Stimulated activated CD8-positive, alpha-beta memory T cell treated with anti-CD3 and anti-CD28 coated beads, Interleukin-15, amount 100 ng/mL, for 48 hours (primary cell): Measurements from ENCODE around the gene OIT3.

Experiments used
- DNase-seq, 2 donors: peaks; one replicate each; pipeline ENCODE4 v3.0.0-alpha.2; 2020; ENCODE audit warnings: low read depth in 2 of 2

OIT3 gene

GRCh38 chr10:72893136-72893798 lies at the start of gene OIT3:
Gene OIT3, plus strand, starts transcription at chr10:72893739. Its CDS starts 60 bp downstream, at chr10:72893799.
- DNase-seq, result no peak

- no peak for DNase-seq
Measured at GRCh38 chr10:72846238-72846637, 47.3 kb upstream of the OIT3 start.

GRCh38 chr10:72847681-72848080 lies 45.9 kb upstream of the OIT3 start:
- DNase-seq, result no peak

GRCh38 chr10:72850861-72851260 lies 42.7 kb upstream of the OIT3 start:
- DNase-seq, result no peak

- no peak for DNase-seq
Measured at GRCh38 chr10:72851509-72851908, 42.0 kb upstream of the OIT3 start.

GRCh38 chr10:72852508-72852907 lies 41.0 kb upstream of the OIT3 start:
- DNase-seq, result no peak

GRCh38 chr10:72855129-72855528 lies 38.4 kb upstream of the OIT3 start:
- DNase-seq, result no peak

- no peak for DNase-seq
Measured at GRCh38 chr10:72855790-72856189, 37.7 kb upstream of the OIT3 start.

- DNase-seq, result no peak
Measured at GRCh38 chr10:72858067-72858466, 35.5 kb upstream of the OIT3 start.

- no peak for DNase-seq
Measured at GRCh38 chr10:72862957-72863356, 30.6 kb upstream of the OIT3 start.

- no peak for DNase-seq
Measured at GRCh38 chr10:72875250-72876055, 18.1 kb upstream of the OIT3 start.

- DNase-seq, result no peak
Measured at GRCh38 chr10:72879245-72879644, 14.3 kb upstream of the OIT3 start.

- DNase-seq, result no peak
Measured at GRCh38 chr10:72881291-72881690, 12.2 kb upstream of the OIT3 start.

GRCh38 chr10:72883861-72884260 lies 9.7 kb upstream of the OIT3 start:
- no peak for DNase-seq

GRCh38 chr10:72885953-72886352 lies 7.6 kb upstream of the OIT3 start:
- DNase-seq, result no peak

GRCh38 chr10:72886621-72887020 lies 6.9 kb upstream of the OIT3 start:
- no peak for DNase-seq

- DNase-seq, result no peak
Measured at GRCh38 chr10:72887043-72887442, 6.5 kb upstream of the OIT3 start.

- no peak for DNase-seq
Measured at GRCh38 chr10:72888151-72888638, 5.3 kb upstream of the OIT3 start.

- DNase-seq, result no peak
Measured at GRCh38 chr10:72889391-72889831, 4.1 kb upstream of the OIT3 start.

GRCh38 chr10:72890086-72890485 lies 3.5 kb upstream of the OIT3 start:
- no peak for DNase-seq

- DNase-seq, result no peak
Measured at GRCh38 chr10:72895236-72895850, 1.8 kb downstream of the OIT3 start.

GRCh38 chr10:72898616-72899015 lies 5.1 kb downstream of the OIT3 start:
- no peak for DNase-seq

GRCh38 chr10:72899545-72899944 lies 6.0 kb downstream of the OIT3 start:
- no peak for DNase-seq
